ENCODE data around the gene OPRM1.
A peak's percentile ranks its signal among the peaks of the same experiment; 100 is the strongest.

OPRM1 gene

GRCh38 chr6:154267508-154268106 lies 228.6 kb downstream of the OPRM1 start:
- no peaks in the 10 kb centered on the region for H3K27me3 Mint-ChIP-seq
- peaks cover 3% of the 10 kb centered on the region for H3K36me3 Mint-ChIP-seq
- peaks cover 29% of the 10 kb centered on the region for H3K4me1 Mint-ChIP-seq (ENCODE audit: low read depth)
- H3K27ac Mint-ChIP-seq = peak overlapping the region; percentile 72
- H3K4me3 Mint-ChIP-seq = no peak overlapping the region
- no peaks in the 10 kb centered on the region for H3K9me3 Mint-ChIP-seq (ENCODE audit: low read depth)

- no peaks in the 10 kb centered on the region for H3K9me3 Mint-ChIP-seq (ENCODE audit: low read depth)
- H3K4me3 Mint-ChIP-seq = peak overlapping the region; percentile 56
- H3K36me3 Mint-ChIP-seq = peaks cover 3% of the 10 kb centered on the region
- peak overlapping the region; percentile 75 for H3K27ac Mint-ChIP-seq
- no peaks in the 10 kb centered on the region for H3K27me3 Mint-ChIP-seq
- peaks cover 32% of the 10 kb centered on the region for H3K4me1 Mint-ChIP-seq (ENCODE audit: low read depth)
These were observed 229.4 kb downstream of the OPRM1 start for GRCh38 chr6:154268486-154268885.

DNA sequence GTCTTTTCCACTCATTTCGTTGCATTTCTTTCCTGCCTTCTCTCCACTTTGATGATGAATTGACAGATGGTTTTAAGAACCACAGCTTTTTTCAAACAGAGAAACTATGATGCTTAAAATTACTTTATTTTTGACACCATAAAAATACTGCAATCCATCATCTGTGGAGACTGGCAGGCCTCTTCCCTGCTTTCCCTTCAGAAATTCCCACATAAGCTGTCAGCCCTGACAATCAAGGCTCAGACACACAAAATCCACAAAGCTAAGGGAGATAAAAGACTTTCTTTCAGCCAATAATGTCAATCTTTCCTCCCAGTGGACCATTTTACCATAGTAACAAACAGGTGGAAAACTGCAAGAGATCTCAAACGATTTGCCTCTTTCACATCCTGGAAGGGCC lies 235.1 kb downstream of the OPRM1 start:
- no peaks in the 10 kb centered on the region for H3K36me3 Mint-ChIP-seq
- no peaks in the 10 kb centered on the region for H3K27me3 Mint-ChIP-seq
- peak overlapping the region; percentile 25 for H3K27ac Mint-ChIP-seq
- H3K4me3 Mint-ChIP-seq = no peak overlapping the region
- peaks cover 43% of the 10 kb centered on the region for H3K4me1 Mint-ChIP-seq (ENCODE audit: low read depth)
- no peaks in the 10 kb centered on the region for H3K9me3 Mint-ChIP-seq (ENCODE audit: low read depth)

DNA sequence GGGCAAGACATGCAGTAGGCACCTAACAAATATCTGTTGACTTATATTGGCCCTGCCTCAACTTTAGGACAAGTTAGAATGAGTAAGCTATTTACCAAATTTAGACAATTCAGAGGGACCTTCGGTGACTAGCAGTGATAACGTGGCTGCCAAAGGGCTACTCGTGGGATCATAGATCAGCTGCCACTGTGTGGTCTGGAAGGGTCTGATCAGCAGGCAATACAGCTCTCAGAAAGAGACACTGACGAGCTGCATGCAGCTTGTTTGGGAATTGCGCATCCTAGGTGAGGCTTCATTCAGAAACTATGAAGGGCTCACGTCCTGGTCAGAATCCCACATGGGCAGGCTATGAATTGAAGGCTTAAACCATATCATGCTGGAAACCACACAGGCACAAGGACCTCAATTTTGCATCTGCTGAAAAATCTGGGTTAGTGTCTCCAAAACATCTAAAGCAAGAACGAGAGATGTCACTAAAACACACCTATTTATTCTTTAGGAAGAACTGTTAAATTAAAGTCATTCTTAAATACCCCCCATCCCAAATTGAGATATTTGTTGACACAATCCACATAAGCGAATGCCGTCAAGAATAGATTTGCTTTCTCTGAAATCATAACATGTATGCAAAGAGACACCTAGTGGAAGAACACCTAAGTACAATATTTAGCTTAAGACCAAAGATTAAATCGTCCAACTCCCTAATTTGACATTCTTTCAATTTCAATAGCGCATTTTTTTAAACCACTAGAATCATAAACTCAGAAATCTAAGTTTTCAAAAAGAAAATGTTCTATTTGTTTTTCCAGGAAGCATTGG lies 238.0 kb downstream of the OPRM1 start:
- Mint-ChIP-seq H3K9me3 (ENCODE audit: low read depth) (no peaks in the 10 kb centered on the region), H3K4me3 (peak overlapping the region; percentile 58), H3K36me3 (no peaks in the 10 kb centered on the region), H3K4me1 (ENCODE audit: low read depth) (peaks cover 43% of the 10 kb centered on the region), H3K27ac (peak overlapping the region; percentile 68), H3K27me3 (no peaks in the 10 kb centered on the region)

- peaks cover 43% of the 10 kb centered on the region for H3K4me1 Mint-ChIP-seq (ENCODE audit: low read depth)
- peak overlapping the region; percentile 68 for H3K27ac Mint-ChIP-seq
- H3K27me3 Mint-ChIP-seq = no peaks in the 10 kb centered on the region
- H3K4me3 Mint-ChIP-seq = peak overlapping the region; percentile 58
- H3K36me3 Mint-ChIP-seq = no peaks in the 10 kb centered on the region
- H3K9me3 Mint-ChIP-seq (ENCODE audit: low read depth) = no peaks in the 10 kb centered on the region
These were observed 238.6 kb downstream of the OPRM1 start for GRCh38 chr6:154277629-154278017.

DNA sequence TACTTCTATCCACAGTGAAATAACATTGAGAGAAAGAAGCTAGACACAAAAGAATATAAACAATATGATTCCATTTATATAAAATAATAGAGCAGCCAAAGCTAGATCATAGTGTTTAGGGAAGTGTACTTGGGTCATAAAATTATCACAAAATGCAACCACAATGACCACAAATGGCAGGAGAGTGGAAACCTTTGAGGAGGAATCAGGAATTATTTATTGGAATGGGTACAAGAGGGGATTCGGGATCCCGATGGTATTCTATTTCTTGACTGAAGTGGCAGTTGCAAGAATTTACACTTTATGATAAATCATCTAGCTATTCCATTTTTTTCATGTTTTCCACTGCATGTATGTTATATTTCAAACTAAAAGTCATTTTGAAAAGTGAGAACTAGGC lies 241.5 kb downstream of the OPRM1 start:
- H3K4me1 Mint-ChIP-seq (ENCODE audit: low read depth) = peaks cover 27% of the 10 kb centered on the region
- no peaks in the 10 kb centered on the region for H3K27me3 Mint-ChIP-seq
- H3K36me3 Mint-ChIP-seq = no peaks in the 10 kb centered on the region
- no peak overlapping the region for H3K4me3 Mint-ChIP-seq
- no peaks in the 10 kb centered on the region for H3K9me3 Mint-ChIP-seq (ENCODE audit: low read depth)
- H3K27ac Mint-ChIP-seq = no peak overlapping the region

- Mint-ChIP-seq H3K27me3 (no peaks in the 10 kb centered on the region), H3K4me3 (no peak overlapping the region), H3K36me3 (no peaks in the 10 kb centered on the region), H3K27ac (no peak overlapping the region), H3K9me3 (ENCODE audit: low read depth) (no peaks in the 10 kb centered on the region), H3K4me1 (ENCODE audit: low read depth) (peaks cover 3% of the 10 kb centered on the region)
These were observed 245.3 kb downstream of the OPRM1 start for GRCh38 chr6:154284313-154284853.

- H3K4me1 Mint-ChIP-seq (ENCODE audit: low read depth) = peaks cover 3% of the 10 kb centered on the region
- peaks cover 4% of the 10 kb centered on the region for H3K9me3 Mint-ChIP-seq (ENCODE audit: low read depth)
- H3K27me3 Mint-ChIP-seq = no peaks in the 10 kb centered on the region
- no peak overlapping the region for H3K4me3 Mint-ChIP-seq
- H3K36me3 Mint-ChIP-seq = peaks cover 3% of the 10 kb centered on the region
- H3K27ac Mint-ChIP-seq = no peak overlapping the region
These were observed 246.8 kb downstream of the OPRM1 start for GRCh38 chr6:154285826-154286225.

DNA sequence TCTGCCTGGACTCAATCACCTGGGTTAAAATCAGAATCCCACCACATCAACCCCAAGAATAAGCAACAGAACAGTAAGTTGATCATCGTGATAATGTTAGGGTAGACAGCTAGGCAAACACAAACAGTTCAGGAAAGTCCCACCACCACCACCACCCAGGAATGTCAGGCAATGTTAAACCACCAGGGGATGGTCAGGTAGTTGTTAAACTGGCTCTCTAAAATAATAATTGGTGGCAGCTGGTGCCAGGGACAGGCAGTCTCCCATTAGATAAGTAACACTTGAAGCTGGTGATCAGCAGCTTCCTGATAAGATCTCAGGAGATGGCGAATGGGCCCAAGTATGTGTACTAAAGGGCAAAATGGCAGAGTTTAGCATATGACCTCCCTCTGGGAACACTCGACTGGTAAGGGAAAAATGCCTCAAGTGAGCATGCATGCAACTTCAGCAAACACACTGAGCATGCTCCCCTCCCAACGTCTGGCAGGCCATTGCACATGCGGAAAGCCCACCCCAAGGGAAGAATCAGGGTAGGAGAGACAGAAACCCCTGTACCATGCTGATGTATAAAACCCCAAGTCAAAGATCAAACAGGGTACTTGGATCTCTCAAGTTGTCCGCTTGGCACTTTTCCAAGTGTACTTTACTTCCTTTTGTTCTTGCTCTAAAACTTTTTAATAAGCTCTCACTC lies 250.9 kb downstream of the OPRM1 start:
- H3K9me3 Mint-ChIP-seq (ENCODE audit: low read depth) = peaks cover 4% of the 10 kb centered on the region
- peaks cover 3% of the 10 kb centered on the region for H3K36me3 Mint-ChIP-seq
- H3K4me1 Mint-ChIP-seq (ENCODE audit: low read depth) = peaks cover 3% of the 10 kb centered on the region
- H3K27me3 Mint-ChIP-seq = no peaks in the 10 kb centered on the region
- no peak overlapping the region for H3K27ac Mint-ChIP-seq
- H3K4me3 Mint-ChIP-seq = no peak overlapping the region

- Mint-ChIP-seq H3K4me1 (ENCODE audit: low read depth) (no peaks in the 10 kb centered on the region), H3K9me3 (ENCODE audit: low read depth) (peaks cover 4% of the 10 kb centered on the region), H3K36me3 (peaks cover 3% of the 10 kb centered on the region), H3K4me3 (no peak overlapping the region), H3K27ac (no peak overlapping the region), H3K27me3 (no peaks in the 10 kb centered on the region)
These were observed 253.0 kb downstream of the OPRM1 start for GRCh38 chr6:154292066-154292465.

DNA sequence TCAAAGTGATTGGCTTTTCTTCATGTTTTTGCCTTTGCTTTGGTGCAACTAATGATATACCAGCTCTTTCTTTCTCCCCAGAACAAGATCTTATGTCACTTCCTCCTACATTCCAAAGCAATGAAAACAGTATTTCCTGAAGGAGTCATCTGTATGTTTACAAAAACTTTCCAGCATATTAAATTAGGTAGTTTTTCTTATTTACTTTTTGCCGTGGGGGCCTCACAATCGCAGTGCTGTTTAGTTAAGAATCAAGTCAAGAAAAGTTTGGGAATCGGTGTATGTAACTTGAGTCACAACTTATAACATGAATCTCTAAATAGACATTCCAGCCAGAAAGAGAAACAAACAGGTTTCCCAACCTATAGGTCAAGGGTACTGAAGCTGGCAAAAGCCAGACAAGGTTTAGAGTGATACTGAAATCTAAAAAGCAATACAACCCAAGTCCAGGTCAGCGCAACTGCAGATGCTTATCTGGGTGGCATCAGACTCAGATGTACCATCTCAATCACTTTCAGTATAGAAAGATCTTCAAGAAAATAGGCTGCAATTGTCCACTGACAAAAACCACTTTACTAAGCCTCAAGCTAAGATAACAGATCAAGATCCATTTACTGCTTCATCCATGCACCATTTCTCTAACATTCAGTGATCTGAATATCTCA lies 253.9 kb downstream of the OPRM1 start:
- Mint-ChIP-seq H3K4me1 (ENCODE audit: low read depth) (no peaks in the 10 kb centered on the region), H3K36me3 (peaks cover 3% of the 10 kb centered on the region), H3K9me3 (ENCODE audit: low read depth) (peaks cover 4% of the 10 kb centered on the region), H3K27ac (no peak overlapping the region), H3K27me3 (no peaks in the 10 kb centered on the region), H3K4me3 (no peak overlapping the region)

- no peaks in the 10 kb centered on the region for H3K36me3 Mint-ChIP-seq
- no peaks in the 10 kb centered on the region for H3K9me3 Mint-ChIP-seq (ENCODE audit: low read depth)
- no peaks in the 10 kb centered on the region for H3K4me1 Mint-ChIP-seq (ENCODE audit: low read depth)
- no peak overlapping the region for H3K4me3 Mint-ChIP-seq
- H3K27me3 Mint-ChIP-seq = no peaks in the 10 kb centered on the region
- no peak overlapping the region for H3K27ac Mint-ChIP-seq
These were observed 256.7 kb downstream of the OPRM1 start for GRCh38 chr6:154295733-154296132.

All from activated naive CD8-positive, alpha-beta T cell (primary cell).